OCI-LY1 (cell line): Measurements from ENCODE around the gene PCBP3.

Experiments used
- H2AFZ ChIP-seq: fragments of 200-600 bp; sonication (generic), shearing (Covaris generic); 2 replicates; pipeline ENCODE4 v1.6.0; 2014; ENCODE audit warnings: antibody characterized with exemption, mild to moderate bottlenecking, low read length
- H3F3A ChIP-seq: fragments of 200-600 bp; sonication (generic), shearing (Covaris generic); 2 replicates; pipeline ENCODE4 v1.6.0; 2014; ENCODE audit warnings: mild to moderate bottlenecking, antibody characterized with exemption, low read length, moderate library complexity; ENCODE audit not compliant: insufficient read depth
- H3K27ac ChIP-seq: fragments of 200-600 bp; sonication (generic); 2 replicates; pipeline ENCODE4 v1.5.1; 2014; ENCODE audit warnings: low read length, mixed run types, mild to moderate bottlenecking, low read depth; ENCODE audit not compliant: poor library complexity, severe bottlenecking
- H3K27me3 ChIP-seq: fragments of 200-600 bp; sonication (generic); 2 replicates; pipeline ENCODE4 v1.6.0; 2014; ENCODE audit warnings: antibody characterized with exemption, mild to moderate bottlenecking, low read length, moderate library complexity; ENCODE audit not compliant: insufficient read depth
- H3K36me3 ChIP-seq: fragments of 200-600 bp; sonication (generic); 2 replicates; pipeline ENCODE4 v1.6.1; 2014; ENCODE audit warnings: mild to moderate bottlenecking, antibody characterized with exemption, low read length, moderate library complexity, mixed read lengths; ENCODE audit not compliant: insufficient read depth
- H3K4me1 ChIP-seq: fragments of 200-600 bp; sonication (generic); 2 replicates; pipeline ENCODE4 v1.5.1; 2014; ENCODE audit warnings: mild to moderate bottlenecking, low read length, moderate library complexity; ENCODE audit not compliant: insufficient read depth, severe bottlenecking
- H3K4me2 ChIP-seq: fragments of 200-600 bp; sonication (generic), shearing (Covaris generic); 2 replicates; pipeline ENCODE4 v1.6.1; 2014; ENCODE audit warnings: low read length
- H3K4me3 ChIP-seq: fragments of 200-600 bp; sonication (generic); 2 replicates; pipeline ENCODE4 v1.5.1; 2014; ENCODE audit warnings: low read length, low read depth, mild to moderate bottlenecking, mixed read lengths; ENCODE audit not compliant: poor library complexity, severe bottlenecking
- H3K79me2 ChIP-seq: fragments of 200-600 bp; shearing (Covaris generic); 2 replicates; pipeline ENCODE4 v1.6.1; 2016; ENCODE audit warnings: mixed run types, low read length, mixed read lengths; ENCODE audit not compliant: insufficient read depth
- H3K9ac ChIP-seq: fragments of 200-600 bp; sonication (generic), shearing (Covaris generic); 2 replicates; pipeline ENCODE4 v1.6.1; 2014; ENCODE audit warnings: mild to moderate bottlenecking, low read length, mixed read lengths
- H3K9me2 ChIP-seq: fragments of 200-600 bp; sonication (generic), shearing (Covaris generic); 2 replicates; pipeline ENCODE4 v1.6.1; 2014; ENCODE audit warnings: low read depth, mild to moderate bottlenecking, low read length, mixed read lengths
- H3K9me3 ChIP-seq: fragments of 200-600 bp; shearing (Covaris generic); 2 replicates; pipeline ENCODE4 v1.6.1; 2014; ENCODE audit warnings: low read length, mixed read lengths
- H4K20me1 ChIP-seq: fragments of 200-600 bp; sonication (generic), shearing (Covaris generic); 2 replicates; pipeline ENCODE4 v1.6.0; 2016; ENCODE audit warnings: mild to moderate bottlenecking, low read length; ENCODE audit not compliant: insufficient read depth
- EZH2 ChIP-seq: fragments of 200-600 bp; sonication (generic), shearing (Covaris generic); IDR thresholded peaks from 2 replicates; pipeline ENCODE4 v1.8.0; 2017; ENCODE audit warnings: borderline replicate concordance, mixed run types, mild to moderate bottlenecking, antibody characterized with exemption, low read length, moderate library complexity, mixed read lengths
- TF ChIP-seq, protein P1 (sequence below): fragments of 200-600 bp; sonication (generic), shearing (Covaris generic); IDR thresholded peaks from 2 replicates; pipeline ENCODE4 v1.5.1; 2017; ENCODE audit warnings: mild to moderate bottlenecking, antibody characterized with exemption, low read length, moderate library complexity, mixed read lengths

The PCBP3 gene

GRCh38 chr21:45910155-45910547 lies 266.6 kb downstream of the PCBP3 start:
- Histone ChIP-seq H3K36me3 (no peaks in the 10 kb centered on the region), H3K4me1 (no peaks in the 10 kb centered on the region), H3K4me2 (no peak overlapping the region), H3K9me2 (no peaks in the 10 kb centered on the region), H3K9me3 (no peaks in the 10 kb centered on the region), H4K20me1 (no peaks in the 10 kb centered on the region), H3K4me3 (no peak overlapping the region), H3K27ac (no peak overlapping the region), H3K27me3 (no peaks in the 10 kb centered on the region), H3F3A (no peaks in the 10 kb centered on the region), H3K79me2 (no peaks in the 10 kb centered on the region), H3K9ac (no peak overlapping the region), H2AFZ (no peak overlapping the region)
- TF ChIP-seq, protein P1, sequence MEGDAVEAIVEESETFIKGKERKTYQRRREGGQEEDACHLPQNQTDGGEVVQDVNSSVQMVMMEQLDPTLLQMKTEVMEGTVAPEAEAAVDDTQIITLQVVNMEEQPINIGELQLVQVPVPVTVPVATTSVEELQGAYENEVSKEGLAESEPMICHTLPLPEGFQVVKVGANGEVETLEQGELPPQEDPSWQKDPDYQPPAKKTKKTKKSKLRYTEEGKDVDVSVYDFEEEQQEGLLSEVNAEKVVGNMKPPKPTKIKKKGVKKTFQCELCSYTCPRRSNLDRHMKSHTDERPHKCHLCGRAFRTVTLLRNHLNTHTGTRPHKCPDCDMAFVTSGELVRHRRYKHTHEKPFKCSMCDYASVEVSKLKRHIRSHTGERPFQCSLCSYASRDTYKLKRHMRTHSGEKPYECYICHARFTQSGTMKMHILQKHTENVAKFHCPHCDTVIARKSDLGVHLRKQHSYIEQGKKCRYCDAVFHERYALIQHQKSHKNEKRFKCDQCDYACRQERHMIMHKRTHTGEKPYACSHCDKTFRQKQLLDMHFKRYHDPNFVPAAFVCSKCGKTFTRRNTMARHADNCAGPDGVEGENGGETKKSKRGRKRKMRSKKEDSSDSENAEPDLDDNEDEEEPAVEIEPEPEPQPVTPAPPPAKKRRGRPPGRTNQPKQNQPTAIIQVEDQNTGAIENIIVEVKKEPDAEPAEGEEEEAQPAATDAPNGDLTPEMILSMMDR, result no peak
- no peak for TF ChIP-seq EZH2

- no peaks in the 10 kb centered on the region for H3K36me3 ChIP-seq
- no peak overlapping the region for H3K4me2 ChIP-seq
- TF ChIP-seq, protein P1, result no peak
- TF ChIP-seq EZH2, result no peak
- H4K20me1 ChIP-seq, result no peaks in the 10 kb centered on the region
- no peak overlapping the region for H3K9ac ChIP-seq
- no peaks in the 10 kb centered on the region for H3K79me2 ChIP-seq
- no peak overlapping the region for H3K27ac ChIP-seq
- no peak overlapping the region for H2AFZ ChIP-seq
- no peaks in the 10 kb centered on the region for H3K9me2 ChIP-seq
- H3K4me1 ChIP-seq, result no peaks in the 10 kb centered on the region
- no peak overlapping the region for H3K4me3 ChIP-seq
- H3K9me3 ChIP-seq, result no peaks in the 10 kb centered on the region
- H3K27me3 ChIP-seq, result no peaks in the 10 kb centered on the region
- no peaks in the 10 kb centered on the region for H3F3A ChIP-seq
These were observed 267.2 kb downstream of the PCBP3 start for GRCh38 chr21:45910548-45911221.

GRCh38 chr21:45911806-45912325 lies 268.3 kb downstream of the PCBP3 start:
- H3K36me3 ChIP-seq, result no peaks in the 10 kb centered on the region
- no peaks in the 10 kb centered on the region for H3K27me3 ChIP-seq
- no peak overlapping the region for H3K4me3 ChIP-seq
- H2AFZ ChIP-seq, result no peak overlapping the region
- no peaks in the 10 kb centered on the region for H3K4me1 ChIP-seq
- H4K20me1 ChIP-seq, result no peaks in the 10 kb centered on the region
- H3K4me2 ChIP-seq, result no peak overlapping the region
- TF ChIP-seq, protein P1, result no peak
- TF ChIP-seq EZH2, result no peak
- H3K9ac ChIP-seq, result no peak overlapping the region
- H3K9me2 ChIP-seq, result no peaks in the 10 kb centered on the region
- H3K9me3 ChIP-seq, result no peaks in the 10 kb centered on the region
- H3K27ac ChIP-seq, result no peak overlapping the region
- H3F3A ChIP-seq, result no peaks in the 10 kb centered on the region
- no peaks in the 10 kb centered on the region for H3K79me2 ChIP-seq
